OCI-LY7 (cell line): Measurements from ENCODE around the gene RNF145.

Experiments used
- CTCF ChIP-seq: fragments of 200-600 bp; sonication (generic); conservative IDR thresholded peaks from 2 replicates; pipeline ENCODE4 v1.5.1; 2014; ENCODE audit warnings: mild to moderate bottlenecking, antibody characterized with exemption, low read length, moderate library complexity, mixed read lengths
- EZH2phosphoT487 ChIP-seq: fragments of 200-600 bp; sonication (generic); IDR thresholded peaks from 2 replicates; pipeline ENCODE4 v1.6.1; 2018; ENCODE audit warnings: low read depth, borderline replicate concordance, mild to moderate bottlenecking, mixed run types, antibody characterized with exemption, low read length, moderate library complexity, mixed read lengths

- no peak for TF ChIP-seq CTCF
- no peak for TF ChIP-seq EZH2phosphoT487
These were observed 33.8 kb downstream of the RNF145 start for GRCh38 chr5:159175547-159175946.
